COLO668 (cell line): ENCODE data around the gene SLC2A10.

Experiments
- DNase-seq: peaks from one replicate; lab custom pipeline; 2025; ENCODE audit not compliant: unreplicated experiment; lab: John Stamatoyannopoulos, UW

SLC2A10 gene

DNA sequence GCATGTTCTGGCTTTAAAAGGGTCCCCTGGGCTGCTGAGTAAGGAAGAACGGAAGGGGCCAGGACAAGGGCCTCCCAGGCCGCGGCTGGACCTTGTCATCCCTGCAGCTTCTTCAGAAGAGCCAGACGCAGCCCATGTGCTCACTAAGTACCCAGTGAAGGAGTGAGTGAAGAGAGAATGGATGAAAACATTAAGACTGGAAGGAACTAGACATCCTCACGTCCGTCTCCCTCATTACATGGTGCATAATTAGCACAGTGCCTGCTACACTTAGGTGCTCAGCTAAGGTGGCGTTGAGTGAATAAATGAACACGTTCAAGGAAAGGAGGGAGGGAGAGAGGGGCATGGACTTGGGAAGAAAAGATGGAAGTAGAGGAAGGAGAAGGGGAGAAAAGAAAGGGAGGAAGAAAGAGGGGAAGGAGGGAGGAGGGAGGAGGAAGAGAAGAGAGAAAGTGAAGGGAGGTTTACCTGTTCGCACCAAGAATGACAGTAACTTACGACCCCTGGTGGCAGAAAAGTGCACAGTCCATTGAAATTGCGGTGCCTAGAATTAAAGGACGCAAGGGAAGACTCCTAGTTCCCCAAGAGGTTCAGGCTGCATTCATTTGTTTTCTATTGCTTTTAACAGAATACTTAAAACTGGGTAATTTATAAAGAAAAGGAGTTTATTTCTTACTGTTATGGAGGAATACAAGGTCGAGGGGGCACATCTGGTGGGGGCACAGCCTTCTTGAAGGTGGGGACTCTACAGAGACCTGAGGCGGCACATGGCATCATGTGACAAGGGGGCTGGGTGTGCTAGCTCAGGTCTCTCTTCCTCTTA is 28.2 kb upstream of the SLC2A10 start:
- peak; percentile 68 for DNase-seq

DNA sequence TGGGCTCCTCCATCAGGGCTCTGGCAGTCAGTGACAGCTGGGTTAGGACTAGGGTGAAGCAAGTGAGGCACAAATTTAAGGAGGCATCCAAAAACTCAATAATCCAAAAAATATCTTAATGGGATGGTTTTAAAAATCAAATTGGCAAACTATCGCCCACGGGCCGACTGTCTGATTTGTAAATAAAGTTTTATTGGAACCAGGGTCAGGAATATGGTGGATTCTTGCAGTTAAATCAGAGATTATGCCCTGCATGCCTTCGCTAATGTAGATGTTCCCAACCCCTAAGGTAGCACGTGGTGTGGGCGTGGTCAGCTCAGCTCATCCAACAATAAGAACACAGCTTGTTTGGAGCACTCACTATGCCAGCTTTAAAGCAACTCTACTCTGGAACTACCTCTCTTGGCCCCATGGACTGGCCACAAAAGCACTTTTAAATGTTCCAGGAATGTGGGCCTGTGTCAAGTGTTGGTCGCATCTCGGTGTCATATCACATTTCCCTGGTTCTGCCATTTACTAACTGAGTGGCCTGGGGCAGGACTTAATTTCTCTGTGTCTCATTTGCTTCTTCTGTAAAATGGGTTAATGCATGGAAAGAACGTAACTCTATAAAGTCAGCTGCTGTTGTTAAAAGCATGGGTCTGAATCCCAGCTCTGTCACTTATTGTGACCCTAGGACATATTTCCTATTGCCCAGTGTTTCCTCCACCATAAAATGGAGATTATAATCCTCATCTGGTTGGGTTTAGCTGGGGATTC is 27.2 kb upstream of the SLC2A10 start:
- no peak for DNase-seq

DNA sequence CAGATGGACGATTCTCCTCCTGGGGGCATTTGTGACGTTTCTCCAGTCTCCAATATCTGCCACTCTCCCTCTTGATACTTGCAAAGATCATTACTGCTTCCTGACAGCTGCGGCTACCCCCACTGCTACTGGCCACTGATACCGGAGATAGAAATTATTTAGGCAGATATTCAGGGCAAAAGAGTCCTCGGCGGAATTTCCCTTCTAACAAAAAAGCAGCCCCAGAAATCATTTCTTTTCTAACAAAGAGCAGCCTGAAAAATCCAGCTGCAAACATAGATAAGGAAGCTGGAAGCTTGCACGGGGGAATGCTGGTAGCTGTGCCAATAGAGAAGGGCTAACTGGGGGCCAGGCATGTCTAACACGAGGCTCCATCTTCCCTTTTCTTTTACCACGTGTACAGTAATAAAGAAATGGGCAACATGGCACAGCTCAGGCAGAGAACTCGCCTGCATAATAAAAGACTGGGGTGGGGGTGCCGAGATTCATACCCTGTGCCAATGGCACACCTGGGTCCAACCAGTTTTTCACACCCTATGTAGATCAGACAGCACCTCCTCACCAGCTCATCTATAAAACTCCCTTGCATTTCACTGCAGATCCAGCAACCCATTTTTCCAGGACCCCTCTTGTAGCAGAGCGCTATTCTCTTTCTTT is 26.3 kb upstream of the SLC2A10 start:
- no peak for DNase-seq

DNA sequence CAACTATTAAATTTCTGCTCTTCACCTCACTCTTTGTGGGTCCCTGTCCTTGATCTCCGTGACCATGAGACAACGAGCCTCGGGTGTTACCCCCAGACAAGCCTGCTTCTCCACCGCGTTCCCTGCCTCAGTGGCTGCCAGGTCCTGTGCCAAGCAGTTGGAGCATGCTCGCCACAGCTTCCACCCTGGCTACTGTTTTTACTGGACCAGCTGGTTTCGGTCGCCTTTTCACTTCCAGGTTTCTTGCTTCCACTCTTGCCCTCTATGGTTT is 25.8 kb upstream of the SLC2A10 start:
- no peak for DNase-seq

DNA sequence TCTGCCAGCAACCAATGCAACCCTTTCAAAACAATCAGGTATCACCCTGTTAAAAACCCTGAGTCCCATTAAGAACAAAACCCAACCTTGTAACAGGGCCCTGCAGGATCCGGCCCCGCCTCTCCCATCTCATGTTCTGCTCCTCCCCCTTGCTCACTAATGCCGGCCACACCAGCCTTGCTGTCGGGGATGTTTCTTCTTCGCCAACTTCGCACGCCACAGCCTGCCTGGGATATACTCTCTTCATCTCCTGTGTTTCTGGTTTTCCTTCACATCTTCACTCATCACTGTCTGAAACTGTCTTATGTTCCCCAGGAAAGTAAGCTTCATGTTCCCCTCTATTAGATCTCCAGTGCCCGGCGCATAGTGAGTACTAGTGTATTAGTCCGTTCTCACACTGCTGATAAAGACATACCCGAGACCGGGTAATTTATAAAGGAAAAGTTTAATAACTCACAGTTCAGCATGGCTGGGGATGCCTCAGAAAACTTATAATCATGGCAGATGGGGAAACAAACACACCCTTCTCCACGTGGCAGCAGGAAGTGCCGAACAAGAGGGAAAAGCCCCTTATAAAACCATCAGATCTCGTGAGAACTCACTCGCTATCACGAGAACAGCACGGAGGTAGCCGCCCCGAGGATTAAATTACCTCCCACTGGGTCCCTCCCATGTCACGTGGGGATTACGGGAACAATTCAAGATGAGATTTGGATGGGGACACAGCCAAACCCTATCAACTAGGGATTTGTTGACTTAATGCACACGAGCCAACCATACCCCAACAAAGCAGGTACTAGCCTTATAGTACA is 25.3 kb upstream of the SLC2A10 start:
- DNase-seq, result no peak

DNA sequence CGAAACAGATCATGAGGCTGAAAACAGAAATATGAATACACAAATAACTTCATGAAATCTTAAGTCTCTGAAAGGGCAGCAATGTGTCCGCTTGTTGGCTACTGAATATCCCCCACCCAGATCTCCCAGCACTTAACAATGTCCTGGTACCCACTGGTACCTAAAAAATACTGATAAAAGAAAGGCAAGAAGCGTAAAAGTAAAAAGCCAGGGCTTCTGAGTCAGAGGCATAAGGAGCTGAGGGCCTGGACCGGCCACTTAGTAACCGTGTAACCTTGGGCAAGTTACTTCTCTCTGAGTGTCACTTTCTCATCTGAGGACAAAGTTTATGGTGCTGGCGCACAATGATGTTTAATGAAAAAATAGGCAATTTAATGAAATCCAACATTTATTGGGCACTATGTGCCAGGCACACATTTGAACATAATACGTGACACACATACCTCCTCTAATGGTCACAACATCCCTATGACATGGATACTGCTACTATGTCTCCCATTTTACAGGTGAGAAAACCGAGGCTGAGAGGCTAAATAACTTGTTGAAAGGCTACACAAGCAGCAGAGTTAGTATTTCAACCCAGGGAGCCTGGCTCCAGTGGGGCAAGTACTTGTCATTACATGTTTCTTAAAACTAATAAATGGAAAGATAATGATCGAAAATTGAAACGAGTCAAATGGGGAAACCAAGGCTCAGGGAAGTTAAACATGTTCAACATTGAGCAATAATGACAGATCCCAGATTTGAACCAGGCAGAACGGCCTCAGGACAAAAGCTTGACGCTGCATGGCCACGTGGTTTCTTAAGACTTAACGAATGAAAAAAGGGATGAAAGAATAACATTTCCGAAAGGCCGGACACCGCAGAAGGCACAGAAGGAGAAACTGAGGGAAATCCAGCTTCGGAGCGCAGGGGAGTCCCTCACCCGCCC is 21.0 kb upstream of the SLC2A10 start:
- no peak for DNase-seq

DNA sequence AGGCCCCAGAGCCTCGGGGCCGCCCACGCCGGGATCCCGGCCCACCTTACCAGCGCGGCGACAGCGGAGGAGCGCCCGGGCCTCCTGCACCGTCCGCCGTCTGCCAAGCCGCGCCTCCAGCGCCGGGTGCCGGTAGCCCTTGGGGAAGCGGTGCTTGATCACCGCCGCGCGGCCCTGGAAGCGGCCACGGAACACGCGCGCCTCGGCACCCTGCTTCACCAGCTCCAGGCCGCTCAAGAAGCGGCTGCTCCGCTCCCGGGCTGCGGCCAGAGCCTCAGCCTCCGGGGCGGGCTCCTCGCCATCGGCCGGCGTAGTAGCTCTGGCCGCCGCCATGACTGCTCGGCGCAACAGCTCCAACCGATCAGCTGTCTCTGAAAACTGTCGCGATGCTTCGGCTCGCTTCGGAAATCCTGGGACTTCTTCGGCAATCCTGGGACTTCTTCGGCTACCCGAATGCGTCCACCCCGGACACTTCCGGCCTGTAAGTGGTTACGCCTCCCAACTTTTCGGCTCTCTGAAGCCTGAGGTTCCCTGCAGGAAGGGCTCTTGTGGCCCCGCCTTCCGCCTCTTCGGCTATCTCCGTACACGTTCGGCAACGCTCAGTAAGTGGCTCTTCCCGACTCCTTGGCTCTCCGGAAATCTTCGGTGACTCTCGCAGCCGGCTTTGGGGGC is 20.2 kb upstream of the SLC2A10 start, which contains the start of gene TP53RK:
Gene TP53RK (minus strand): TSS at position 363 of the 672 bp plus-strand sequence. CDS start 30 bp downstream, at position 333.
- peak; percentile 87 for DNase-seq

DNA sequence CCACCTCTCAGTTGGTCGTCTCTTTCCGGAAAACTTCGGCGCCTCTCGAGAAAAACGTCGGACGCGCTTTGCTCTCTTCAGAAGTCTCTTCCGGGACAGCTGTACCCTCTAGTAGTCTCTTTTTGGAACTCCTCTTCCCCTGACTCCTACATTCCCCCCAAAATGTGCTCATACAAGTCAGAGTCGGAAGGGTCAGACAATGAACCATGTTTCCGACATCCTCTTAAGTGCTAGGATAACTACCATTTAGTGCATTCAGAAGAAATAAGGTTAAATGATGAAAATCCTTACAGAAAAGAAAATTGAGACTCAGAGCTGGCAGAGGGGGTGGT is 19.7 kb upstream of the SLC2A10 start:
- DNase-seq, result no peak

DNA sequence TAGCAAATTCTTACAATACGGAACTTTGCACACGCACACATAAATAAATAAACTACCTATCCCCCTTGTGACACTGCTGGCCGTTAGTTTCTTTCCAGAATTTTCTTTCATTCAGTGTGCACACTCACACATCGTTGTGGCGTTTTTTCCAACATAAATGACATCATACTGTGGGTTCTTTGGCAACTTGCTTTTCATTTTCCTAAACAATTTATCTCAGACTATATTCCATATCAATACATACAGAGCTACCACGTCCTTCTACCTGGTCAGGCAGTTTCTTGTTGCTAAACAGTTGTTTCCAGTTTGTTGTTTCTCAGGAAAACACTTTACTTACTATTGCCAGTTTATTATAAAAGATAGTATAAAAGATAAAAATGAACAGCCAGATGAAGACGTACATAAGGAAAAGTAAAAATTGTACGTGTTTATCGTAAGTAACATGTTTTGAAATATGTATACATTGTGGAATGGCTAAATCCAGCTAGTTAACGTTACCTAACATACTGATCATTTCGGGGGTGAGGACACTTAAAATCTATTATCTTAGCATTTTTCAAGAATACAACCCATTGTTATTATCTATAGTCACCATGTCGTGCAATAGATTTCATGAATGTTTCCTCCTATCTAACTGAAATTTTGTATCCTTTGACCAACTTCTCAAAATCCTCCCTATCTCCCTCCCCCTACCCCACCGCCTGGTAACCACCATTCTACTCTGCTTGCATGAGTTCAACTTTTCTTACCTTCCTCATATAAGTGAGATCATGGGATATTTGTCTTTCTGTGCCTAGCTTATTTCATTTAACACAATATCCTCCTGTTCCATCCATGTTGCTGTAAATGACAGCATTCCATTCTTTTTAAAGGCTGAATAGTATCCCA is 19.0 kb upstream of the SLC2A10 start:
- DNase-seq, result no peak

DNA sequence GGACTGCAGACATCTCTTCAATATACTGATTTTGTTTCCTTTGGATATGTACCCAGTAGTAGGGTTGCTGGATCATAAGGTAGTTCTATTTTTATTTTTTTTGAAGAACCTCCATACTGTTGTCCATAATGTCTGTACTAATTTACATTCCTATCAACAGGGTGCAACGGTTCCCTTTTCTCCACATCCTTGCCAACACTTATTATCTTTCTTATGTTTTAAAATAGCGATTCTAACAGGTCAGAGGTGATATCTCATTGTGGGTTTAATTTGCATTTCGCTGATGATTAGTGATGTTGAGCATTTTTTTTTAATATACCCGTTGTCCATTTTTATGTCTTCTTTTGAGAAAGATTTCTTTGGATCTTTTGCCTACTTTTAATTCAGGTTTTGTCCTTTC is 18.3 kb upstream of the SLC2A10 start:
- DNase-seq, result no peak

DNA sequence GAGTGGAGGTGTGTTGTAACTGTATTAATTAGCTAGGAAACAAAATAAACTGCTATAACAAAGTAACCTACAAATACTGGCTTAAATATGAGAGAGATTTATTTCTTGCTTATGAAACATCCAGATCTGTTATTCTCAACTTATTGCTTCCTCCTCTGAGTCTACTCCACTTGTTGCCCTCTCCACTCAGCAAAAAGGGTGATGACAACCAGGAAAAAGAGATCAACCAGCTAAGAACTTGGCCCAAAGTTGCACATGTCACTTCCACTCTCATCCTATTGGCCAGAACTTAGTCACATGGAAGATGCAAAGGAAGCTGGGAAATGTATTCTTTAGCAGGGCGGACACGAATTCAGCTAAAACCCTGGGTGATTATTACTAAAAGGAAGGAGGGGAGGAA is 15.0 kb upstream of the SLC2A10 start:
- no peak for DNase-seq

DNA sequence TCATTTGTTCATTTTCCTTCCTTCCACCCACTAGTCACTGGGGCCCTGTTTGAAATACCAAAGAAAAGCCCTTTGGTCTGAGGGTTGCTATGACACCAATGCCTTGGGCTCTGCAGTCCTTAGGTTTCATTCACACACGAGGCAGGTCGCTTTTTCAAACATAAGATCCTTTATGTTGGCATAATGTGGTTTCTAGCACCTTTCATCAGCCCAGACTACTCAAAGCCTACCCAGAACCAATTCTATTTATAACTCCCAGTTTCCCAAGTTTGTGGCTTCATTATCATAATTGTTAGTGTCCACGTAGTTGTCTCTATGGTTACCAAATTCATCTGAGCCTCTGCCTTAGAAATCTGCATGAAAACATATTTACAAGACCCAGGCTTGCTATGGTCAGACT is 13.6 kb upstream of the SLC2A10 start:
- peak; percentile 21 for DNase-seq

DNA sequence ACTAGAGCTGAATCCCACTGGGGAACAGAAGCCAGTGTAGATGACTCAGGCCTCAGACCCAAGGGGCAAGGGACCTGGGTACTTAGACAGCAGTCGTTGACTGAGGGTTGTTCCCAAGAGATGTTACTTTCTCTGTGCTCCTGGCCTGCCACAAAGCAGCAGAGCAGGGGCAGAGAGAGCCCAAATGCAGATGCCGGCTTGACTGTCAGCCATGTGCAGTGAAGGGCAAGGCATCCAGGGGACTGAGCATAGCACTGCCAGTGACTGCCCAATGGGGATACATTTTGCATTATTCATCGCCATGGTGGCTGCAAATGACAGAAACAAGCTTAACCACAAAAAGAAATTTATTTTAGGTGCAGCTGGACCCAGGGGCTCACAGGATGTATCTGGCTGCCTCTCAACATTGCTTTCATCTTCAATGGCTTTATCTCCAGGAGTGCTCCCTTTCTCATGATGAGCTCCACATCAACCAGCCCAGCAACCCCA is 12.6 kb upstream of the SLC2A10 start:
- DNase-seq, result no peak

DNA sequence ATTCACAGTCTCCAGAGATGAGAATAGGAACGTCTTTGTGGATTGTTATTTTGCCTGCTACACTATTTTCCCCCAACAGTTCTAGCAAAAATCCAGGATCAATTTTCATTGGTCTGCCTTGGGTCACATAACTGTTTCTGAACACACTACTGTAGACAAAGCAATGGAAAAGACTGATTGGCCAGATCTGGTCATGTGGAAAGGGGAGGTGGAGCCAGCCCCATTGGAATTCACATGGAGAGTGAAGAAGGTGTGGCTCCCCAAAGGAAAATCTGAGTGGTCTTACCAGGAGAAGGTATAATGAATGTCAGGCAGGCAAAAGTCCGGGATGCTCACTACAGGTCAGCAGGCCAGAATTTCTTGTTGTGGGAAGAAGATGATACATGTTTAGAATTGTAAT is 10.7 kb upstream of the SLC2A10 start:
- DNase-seq, result no peak

DNA sequence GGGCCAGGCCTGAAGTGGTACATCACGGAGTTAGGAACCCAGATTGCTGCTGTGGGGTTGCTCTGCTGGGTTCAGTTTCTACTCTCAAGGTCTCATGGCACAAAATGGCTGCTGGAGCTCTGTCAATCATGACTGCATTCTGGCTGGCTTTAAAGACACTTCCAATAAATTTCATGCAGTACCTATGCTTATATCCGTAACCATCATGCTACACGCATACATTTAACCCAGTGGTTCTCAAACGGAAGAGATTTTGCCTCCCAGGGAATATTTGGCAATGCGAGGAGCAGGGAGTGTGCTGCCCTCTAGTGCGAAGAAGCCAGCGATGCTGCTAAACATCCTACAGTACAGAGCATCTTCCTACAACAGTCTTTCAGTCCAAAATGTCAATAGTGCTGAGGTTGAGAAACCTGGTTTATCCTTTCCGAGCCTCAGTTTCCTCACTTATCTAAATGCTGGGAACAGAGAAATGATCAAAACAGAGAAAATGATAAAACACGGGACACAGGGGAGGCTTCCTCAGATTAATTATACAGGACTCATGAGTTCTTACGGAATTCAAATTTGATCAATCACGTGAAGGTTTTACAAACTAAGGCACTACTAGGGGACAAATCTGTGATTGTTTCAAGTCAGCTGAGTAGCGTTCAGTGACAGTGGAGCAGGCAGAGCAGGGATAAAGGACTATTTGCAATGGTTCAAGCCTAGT is 9.6 kb upstream of the SLC2A10 start:
- peak; percentile 18 for DNase-seq

DNA sequence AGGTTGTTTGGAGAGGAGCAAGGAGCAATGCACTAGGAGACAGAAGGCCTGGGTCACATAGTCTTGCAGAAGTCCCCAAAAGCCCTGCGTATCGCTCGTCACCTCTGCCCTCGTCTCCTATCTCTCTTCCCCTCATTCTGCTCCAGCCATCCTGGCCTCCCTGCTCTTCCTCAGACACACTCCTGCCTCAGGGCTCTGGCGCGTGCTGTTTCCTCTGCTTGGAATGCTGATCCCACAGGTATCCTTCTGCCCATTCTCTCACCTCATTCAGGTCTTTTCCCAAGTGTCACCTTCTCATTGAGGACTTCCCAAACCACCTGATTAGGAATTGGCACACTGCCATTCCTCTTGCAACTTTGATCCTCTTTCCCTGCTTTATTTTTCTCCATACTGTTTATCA is 9.0 kb upstream of the SLC2A10 start:
- DNase-seq, result no peak

DNA sequence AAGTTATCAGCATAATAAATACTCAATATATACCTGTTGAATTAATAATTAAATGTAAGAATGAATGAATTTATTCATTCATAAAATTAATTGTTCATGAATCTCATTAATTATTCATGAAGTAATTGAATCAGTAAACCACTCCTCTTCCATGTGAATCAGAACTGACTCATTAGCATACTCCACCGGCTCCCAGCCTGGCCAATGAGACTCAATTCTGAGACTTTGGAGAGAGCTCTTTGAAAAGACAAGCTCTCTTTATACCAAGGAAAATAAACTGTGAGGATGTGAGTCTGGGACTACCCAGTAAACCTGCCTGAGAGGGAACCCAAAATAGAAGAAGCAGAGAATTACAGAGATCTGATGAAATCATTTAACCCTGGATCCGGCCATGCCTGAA is 8.4 kb upstream of the SLC2A10 start:
- DNase-seq, result no peak

DNA sequence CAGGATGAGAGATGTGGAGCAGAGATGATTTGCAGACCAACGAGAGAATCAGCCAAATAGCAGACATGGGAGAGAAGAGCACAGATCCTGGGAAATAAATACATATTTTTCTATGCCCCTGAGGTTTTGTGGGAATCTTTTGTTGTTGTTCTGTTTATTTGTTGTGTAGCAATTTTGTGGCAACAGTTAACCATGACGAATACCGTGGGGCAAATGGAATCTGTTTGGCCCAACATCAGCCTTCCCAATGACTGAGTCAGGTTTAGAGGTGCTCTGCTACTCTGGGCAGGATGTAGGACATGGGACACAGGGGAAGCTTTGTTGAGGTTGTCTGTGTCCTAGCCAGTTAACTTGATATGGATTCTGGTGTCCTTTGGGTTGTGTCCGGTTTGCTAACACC is 7.9 kb upstream of the SLC2A10 start:
- no peak for DNase-seq
